HepG2 (cell line): Measurements from ENCODE around the gene CACNA1D.

Source experiments
- CEBPG ChIP-seq: IDR thresholded peaks from 2 replicates; pipeline ENCODE4 v1.6.1; 2016
- CREB1 ChIP-seq, 2 experiments: fragments of 450-650 bp in 1 of 2; IDR thresholded peaks; 2 replicates each; pipeline ENCODE4 v1.6.1; 2016 to 2017; ENCODE audit warnings: control low read depth in 1 of 2, mild to moderate bottlenecking in 1 of 2, missing compliant biosample characterization in 1 of 2, missing genetic modification characterization in 1 of 2
- CTCF ChIP-seq: sonication (generic); formaldehyde crosslinking; IDR thresholded peaks from 2 replicates; pipeline ENCODE4 v1.5.0; 2020; ENCODE audit warnings: mild to moderate bottlenecking, missing genetic modification reagents, moderate library complexity
- EP300 ChIP-seq, 3 experiments: sonication (generic) in 1 of 3; formaldehyde crosslinking in 1 of 3; IDR thresholded peaks; 2 replicates each; pipeline versions ENCODE4 v1.5.1 to v1.6.1; 2011 to 2020; ENCODE audit warnings: low read depth in 2 of 3, low read length in 2 of 3, borderline replicate concordance in 1 of 3, improper control_type of control experiment in 1 of 3, mild to moderate bottlenecking in 1 of 3, missing genetic modification reagents in 1 of 3, moderate library complexity in 1 of 3
- KLF11 ChIP-seq: IDR thresholded peaks from 2 replicates; pipeline ENCODE4 v1.6.1; 2016; ENCODE audit warnings: missing compliant biosample characterization
- SRSF1 ChIP-seq: fragments of 200-400 bp; formaldehyde crosslinking; optimal IDR thresholded peaks from 2 replicates; pipeline ENCODE3; 2017; ENCODE audit warnings: mild to moderate bottlenecking, low read depth, low read length, moderate library complexity

- TF ChIP-seq CREB1 (IDR thresholded peaks at IDR 0.05) (no peak), CREB1 (CRISPR knock-in tag; IDR thresholded peaks at IDR 0.05) (no peak), KLF11 (CRISPR knock-in tag) (no peak), CEBPG (CRISPR knock-in tag) (no peak), SRSF1 (no peak), CTCF (no peak), EP300 (IDR thresholded peaks at IDR 0.05; ENCODE audit: low read depth in 2 of 2, low read length in 2 of 2) (no peak), EP300 (CRISPR knock-in tag; IDR thresholded peaks at IDR 0.05; ENCODE audit: borderline replicate concordance) (no peak)
Observed at GRCh38 chr3:53775018-53775417, 280.6 kb downstream of the CACNA1D start.
